Astrocyte (in vitro differentiated cells and primary cell): ENCODE results near the gene BICC1. TPM values are rescaled to one million over a fixed set of nuclear protein-coding genes. Genes with fewer than 3 reads are reported as not detected.

Experiments
- DNase-seq: peaks from one replicate; pipeline ENCODE4 v3.0.0-alpha.2; 2010; ENCODE audit warnings: low read depth
- FAIRE-seq: peaks from 2 replicates; lab custom pipeline; 2011; peaks lifted over from hg19 to GRCh38; lab: Jason Lieb, UNC
- H2AFZ ChIP-seq: 2 replicates; pipeline ENCODE4 v1.6.0; 2012; ENCODE audit warnings: low read depth, low read length, inconsistent platforms
- H3K27ac ChIP-seq: 2 replicates; pipeline ENCODE4 v1.5.1; 2011; ENCODE audit warnings: low read depth, low read length, inconsistent platforms
- H3K27me3 ChIP-seq: 2 replicates; pipeline ENCODE4 v1.6.0; 2011; ENCODE audit warnings: low read length, inconsistent platforms; ENCODE audit not compliant: insufficient read depth
- H3K36me3 ChIP-seq: 2 replicates; pipeline ENCODE4 v1.5.1; 2011; ENCODE audit warnings: low read length, inconsistent platforms; ENCODE audit not compliant: insufficient read depth
- H3K4me1 ChIP-seq: 2 replicates; pipeline ENCODE4 v1.5.1; 2011; ENCODE audit warnings: low read length, inconsistent platforms; ENCODE audit not compliant: insufficient read depth
- H3K4me2 ChIP-seq: 2 replicates; pipeline ENCODE4 v1.6.0; 2012; ENCODE audit warnings: low read length, inconsistent platforms
- H3K4me3 ChIP-seq: 2 replicates; pipeline ENCODE4 v1.5.1; 2011; ENCODE audit warnings: low read depth, mild to moderate bottlenecking, low read length, inconsistent platforms; ENCODE audit not compliant: insufficient read depth
- H3K79me2 ChIP-seq: 2 replicates; pipeline ENCODE4 v1.6.0; 2012; ENCODE audit warnings: mild to moderate bottlenecking, low read length, inconsistent platforms; ENCODE audit not compliant: insufficient read depth
- H3K9ac ChIP-seq: 2 replicates; pipeline ENCODE4 v1.6.0; 2012; ENCODE audit warnings: mild to moderate bottlenecking, low read length, inconsistent platforms
- H3K9me3 ChIP-seq: 2 replicates; pipeline ENCODE4 v1.5.1; 2012; ENCODE audit warnings: low read depth, mild to moderate bottlenecking, low read length, inconsistent platforms; ENCODE audit not compliant: insufficient read depth
- H4K20me1 ChIP-seq: 2 replicates; pipeline ENCODE4 v1.6.0; 2012; ENCODE audit warnings: low read length, inconsistent platforms; ENCODE audit not compliant: insufficient read depth
- H3K27ac Mint-ChIP-seq: one replicate; pipeline ENCODE4 v1.8.0; 2021; ENCODE audit warnings: mild to moderate bottlenecking, mixed read lengths; ENCODE audit not compliant: unreplicated experiment
- H3K27me3 Mint-ChIP-seq: one replicate; pipeline ENCODE4 v1.8.0; 2021; ENCODE audit warnings: low read depth, mixed read lengths; ENCODE audit not compliant: unreplicated experiment
- H3K36me3 Mint-ChIP-seq: one replicate; pipeline ENCODE4 v1.8.0; 2021; ENCODE audit warnings: low read depth, mixed read lengths; ENCODE audit not compliant: unreplicated experiment
- H3K4me1 Mint-ChIP-seq: one replicate; pipeline ENCODE4 v1.8.0; 2021; ENCODE audit warnings: low read depth, mixed read lengths; ENCODE audit not compliant: unreplicated experiment
- H3K4me3 Mint-ChIP-seq: one replicate; pipeline ENCODE4 v1.8.0; 2021; ENCODE audit warnings: mild to moderate bottlenecking, moderate library complexity, mixed read lengths; ENCODE audit not compliant: unreplicated experiment
- H3K9me3 Mint-ChIP-seq: one replicate; pipeline ENCODE4 v1.8.0; 2021; ENCODE audit warnings: mild to moderate bottlenecking, mixed read lengths; ENCODE audit not compliant: unreplicated experiment
- EZH2 ChIP-seq: IDR thresholded peaks from 2 replicates; pipeline ENCODE4 v1.6.1; 2012; ENCODE audit warnings: mild to moderate bottlenecking, low read length, inconsistent platforms; ENCODE audit not compliant: insufficient read depth
- total RNA-seq: library from RNA; stranded (reverse); gene quantifications from 2 replicates; pipeline ENCODE4 v1.2.1, GENCODE V29; 2021
- TF ChIP-seq, protein P1 (sequence below): IDR thresholded peaks from 2 replicates; pipeline ENCODE4 v1.5.1; 2011; ENCODE audit warnings: low read depth, mild to moderate bottlenecking, inconsistent platforms, low read length, moderate library complexity; ENCODE audit not compliant: insufficient read depth

Gene BICC1
- total RNA-seq, 1 donor from 2014 or later: 23.0 TPM

- DNase-seq: no peak
- Histone ChIP-seq H3K9ac (no peak overlapping the region), H3K9me3 (no peaks in the 10 kb centered on the region), H3K27me3 (no peaks in the 10 kb centered on the region), H3K36me3 (no peaks in the 10 kb centered on the region), H3K27ac (no peak overlapping the region), H3K79me2 (no peaks in the 10 kb centered on the region), H3K4me2 (no peak overlapping the region), H3K4me3 (no peak overlapping the region), H4K20me1 (no peaks in the 10 kb centered on the region), H2AFZ (no peak overlapping the region), H3K4me1 (no peaks in the 10 kb centered on the region)
- Mint-ChIP-seq H3K4me1 (peaks cover 1% of the 10 kb centered on the region), H3K27ac (no peak overlapping the region), H3K4me3 (no peak overlapping the region), H3K27me3 (no peaks in the 10 kb centered on the region), H3K9me3 (peaks cover 3% of the 10 kb centered on the region), H3K36me3 (no peaks in the 10 kb centered on the region)
- TF ChIP-seq, protein P1, sequence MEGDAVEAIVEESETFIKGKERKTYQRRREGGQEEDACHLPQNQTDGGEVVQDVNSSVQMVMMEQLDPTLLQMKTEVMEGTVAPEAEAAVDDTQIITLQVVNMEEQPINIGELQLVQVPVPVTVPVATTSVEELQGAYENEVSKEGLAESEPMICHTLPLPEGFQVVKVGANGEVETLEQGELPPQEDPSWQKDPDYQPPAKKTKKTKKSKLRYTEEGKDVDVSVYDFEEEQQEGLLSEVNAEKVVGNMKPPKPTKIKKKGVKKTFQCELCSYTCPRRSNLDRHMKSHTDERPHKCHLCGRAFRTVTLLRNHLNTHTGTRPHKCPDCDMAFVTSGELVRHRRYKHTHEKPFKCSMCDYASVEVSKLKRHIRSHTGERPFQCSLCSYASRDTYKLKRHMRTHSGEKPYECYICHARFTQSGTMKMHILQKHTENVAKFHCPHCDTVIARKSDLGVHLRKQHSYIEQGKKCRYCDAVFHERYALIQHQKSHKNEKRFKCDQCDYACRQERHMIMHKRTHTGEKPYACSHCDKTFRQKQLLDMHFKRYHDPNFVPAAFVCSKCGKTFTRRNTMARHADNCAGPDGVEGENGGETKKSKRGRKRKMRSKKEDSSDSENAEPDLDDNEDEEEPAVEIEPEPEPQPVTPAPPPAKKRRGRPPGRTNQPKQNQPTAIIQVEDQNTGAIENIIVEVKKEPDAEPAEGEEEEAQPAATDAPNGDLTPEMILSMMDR: no peak
- no peak for TF ChIP-seq EZH2
- no peak for FAIRE-seq
Observed at GRCh38 chr10:58867683-58868082, 355.0 kb downstream of the BICC1 start.

DNA sequence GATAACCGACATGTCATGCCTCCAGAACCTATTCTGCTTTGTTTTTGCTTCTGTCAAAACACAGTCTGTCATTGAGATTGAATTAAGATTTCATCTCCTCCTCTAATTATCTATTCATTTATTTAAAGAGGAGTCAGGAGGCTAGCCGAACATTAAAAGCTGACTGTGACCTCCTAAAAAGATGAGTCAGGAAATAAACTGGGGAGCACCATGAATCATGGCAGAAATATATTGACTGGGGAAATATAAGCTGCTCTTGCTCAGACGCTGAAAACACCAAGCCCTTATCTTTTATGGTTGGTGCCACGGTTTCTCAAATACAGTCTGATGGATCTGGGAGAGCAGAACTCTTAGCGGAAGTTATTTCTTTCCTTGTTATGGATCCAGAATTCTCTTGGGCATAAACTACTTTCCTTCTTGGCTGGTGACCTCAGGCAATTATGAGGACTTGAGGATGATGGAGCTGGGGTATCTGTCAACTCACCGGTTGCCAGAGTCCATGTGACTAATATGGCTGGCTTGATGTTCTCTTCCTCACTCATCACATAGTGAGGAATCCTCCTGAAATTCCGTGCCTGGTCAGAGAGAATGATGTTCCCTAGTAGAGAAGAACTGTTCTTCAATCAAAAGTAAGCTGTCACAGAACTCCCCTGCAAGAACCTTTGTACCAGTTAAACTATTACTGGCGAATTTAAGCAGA lies 356.2 kb downstream of the BICC1 start:
- no peaks in the 10 kb centered on the region for H3K4me1 ChIP-seq
- no peak overlapping the region for H3K27ac Mint-ChIP-seq
- H3K4me3 Mint-ChIP-seq: no peak overlapping the region
- no peak overlapping the region for H2AFZ ChIP-seq
- H3K4me1 Mint-ChIP-seq: peaks cover 1% of the 10 kb centered on the region
- no peaks in the 10 kb centered on the region for H3K36me3 Mint-ChIP-seq
- peak; percentile 22 for DNase-seq
- no peak overlapping the region for H3K27ac ChIP-seq
- H4K20me1 ChIP-seq: no peaks in the 10 kb centered on the region
- H3K36me3 ChIP-seq: no peaks in the 10 kb centered on the region
- no peaks in the 10 kb centered on the region for H3K27me3 ChIP-seq
- no peaks in the 10 kb centered on the region for H3K79me2 ChIP-seq
- no peak for FAIRE-seq
- no peak overlapping the region for H3K4me3 ChIP-seq
- no peaks in the 10 kb centered on the region for H3K9me3 ChIP-seq
- no peak for TF ChIP-seq EZH2
- TF ChIP-seq, protein P1: no peak
- no peak overlapping the region for H3K4me2 ChIP-seq
- H3K9ac ChIP-seq: no peak overlapping the region
- H3K27me3 Mint-ChIP-seq: no peaks in the 10 kb centered on the region
- H3K9me3 Mint-ChIP-seq: peaks cover 3% of the 10 kb centered on the region

GRCh38 chr10:58870070-58870469 lies 357.4 kb downstream of the BICC1 start:
- H3K36me3 ChIP-seq: no peaks in the 10 kb centered on the region
- no peak overlapping the region for H3K9ac ChIP-seq
- no peaks in the 10 kb centered on the region for H3K9me3 ChIP-seq
- H3K27ac ChIP-seq: no peak overlapping the region
- DNase-seq (no peak), FAIRE-seq (no peak)
- H3K4me1 ChIP-seq: no peaks in the 10 kb centered on the region
- H2AFZ ChIP-seq: no peak overlapping the region
- H3K36me3 Mint-ChIP-seq: no peaks in the 10 kb centered on the region
- H3K27ac Mint-ChIP-seq: no peak overlapping the region
- H4K20me1 ChIP-seq: no peaks in the 10 kb centered on the region
- H3K79me2 ChIP-seq: no peaks in the 10 kb centered on the region
- H3K4me3 ChIP-seq: no peak overlapping the region
- H3K4me3 Mint-ChIP-seq: no peak overlapping the region
- no peaks in the 10 kb centered on the region for H3K27me3 Mint-ChIP-seq
- no peak overlapping the region for H3K4me2 ChIP-seq
- H3K27me3 ChIP-seq: no peaks in the 10 kb centered on the region
- peaks cover 3% of the 10 kb centered on the region for H3K9me3 Mint-ChIP-seq
- TF ChIP-seq, protein P1: no peak
- no peak for TF ChIP-seq EZH2
- H3K4me1 Mint-ChIP-seq: peaks cover 1% of the 10 kb centered on the region
